SH-SY5Y (cell line): ENCODE measurements around the gene ITPR2.

Experiments used
- GATA2 ChIP-seq: IDR thresholded peaks from 2 replicates; pipeline ENCODE4 v1.6.1; 2011; ENCODE audit warnings: mild to moderate bottlenecking, low read depth, low read length
- GATA3 ChIP-seq: IDR thresholded peaks from 2 replicates; pipeline ENCODE4 v1.6.1; 2011; ENCODE audit warnings: low read depth, mild to moderate bottlenecking, low read length, moderate library complexity

DNA sequence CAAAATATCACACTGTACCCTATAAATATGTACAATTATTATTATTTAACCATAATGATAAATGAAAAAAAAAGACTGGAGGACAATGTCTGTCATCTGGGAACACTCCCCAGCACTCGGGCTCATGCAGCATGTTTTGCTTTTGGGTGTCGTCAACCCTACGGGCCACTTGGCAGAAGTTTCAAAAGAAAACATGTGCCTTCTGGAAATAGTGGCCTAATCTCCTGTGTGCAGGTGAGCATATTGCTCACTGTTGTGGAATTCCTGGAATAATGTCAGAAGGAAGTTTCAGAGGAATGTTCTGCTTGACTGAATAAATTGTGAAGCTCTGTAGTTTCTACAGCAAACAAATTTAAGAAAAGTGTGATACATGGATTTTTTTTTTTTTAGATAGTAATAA lies 339.3 kb downstream of the ITPR2 start:
- TF ChIP-seq GATA3 (no peak), GATA2 (no peak)
